H1 (cell line): ENCODE data around the gene STEAP3. TPM values are rescaled to one million over a fixed set of nuclear protein-coding genes. Genes with fewer than 3 reads are reported as not detected.

Experiments
- CHD1 ChIP-seq: IDR thresholded peaks from 2 replicates; pipeline ENCODE4 v1.6.1; 2012; ENCODE audit warnings: low read depth, low read length, improper control_type of control experiment
- GTF2F1 ChIP-seq: IDR thresholded peaks from 2 replicates; pipeline ENCODE4 v1.6.1; 2012; ENCODE audit warnings: low read depth, low read length, improper control_type of control experiment, borderline replicate concordance
- NRF1 ChIP-seq: IDR thresholded peaks from 2 replicates; pipeline ENCODE4 v1.6.1; 2011; ENCODE audit warnings: mild to moderate bottlenecking, low read depth, low read length, improper control_type of control experiment
- POU5F1 ChIP-seq: IDR thresholded peaks from 2 replicates; pipeline ENCODE4 v1.6.1; 2011; ENCODE audit warnings: low read depth, mild to moderate bottlenecking, low read length, moderate library complexity
- SRF ChIP-seq: IDR thresholded peaks from 2 replicates; pipeline ENCODE4 v1.6.1; 2011; ENCODE audit warnings: mild to moderate bottlenecking, low read depth, low read length, moderate library complexity
- polyA plus RNA-seq, 7 experiments: library from polyadenylated mRNA; depleted of rRNA in 3 of 7; stranded (reverse) in 5 of 7; unstranded in 2 of 7; fragments of >200 nt in 5 of 7; fragments of 200-250 nt in 2 of 7; gene quantifications; 1 replicate in 5 of 7; 2 replicates in 1 of 7; 4 replicates in 1 of 7; pipeline versions ENCODE4 v1.2.1 to v1.2.3, GENCODE V29; 2011 to 2013; ENCODE audit warnings: missing spikeins in 2 of 7, mixed read lengths in 2 of 7
- total RNA-seq: library from RNA; stranded (reverse); fragmentation: NEBNext Ultra II Directional; extraction: Animal tissue kit (Norgen Biotek cat#: 25700); gene quantifications from 2 replicates; pipeline ENCODE4 v1.2.1, GENCODE V29; 2021

STEAP3 gene
- total and polyA plus RNA-seq, 2 of the 8 experiments (the other 6 are each of a cell fraction or from before 2014, with no cell fraction given), result 21.7 to 27.9 TPM

DNA sequence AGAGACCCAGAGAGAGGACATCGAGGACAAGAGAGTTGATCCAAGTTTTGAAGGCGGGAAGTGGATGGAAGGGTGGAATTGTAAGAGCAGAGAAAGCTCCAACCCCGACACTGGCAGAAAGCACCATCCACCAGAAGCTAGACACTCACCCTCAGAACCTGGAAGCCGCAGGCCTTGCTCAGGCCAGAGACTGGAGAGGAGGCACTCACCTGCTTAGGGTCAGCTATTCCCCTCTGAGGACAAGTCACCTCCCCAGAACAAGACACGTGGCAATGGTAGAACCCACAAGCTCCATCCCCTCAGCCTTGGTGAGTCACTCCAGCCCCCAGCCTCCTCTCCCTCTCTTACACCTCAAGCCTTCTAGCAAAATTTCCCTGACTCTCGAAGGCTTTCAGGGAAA is 64.9 kb downstream of the STEAP3 start (continued):
- TF ChIP-seq NRF1 (no peak), SRF (no peak), CHD1 (no peak), POU5F1 (no peak), GTF2F1 (no peak)
